HG03196 (cell line): Measurements from ENCODE around the gene ARPP21.
"Not testable (repeated sequence)": the region's sequence is repeated elsewhere in the genome, so short reads cannot be mapped to it uniquely, and the experiment has no call there.

Source experiments
- ATAC-seq: cut with Tn5 transposase; IDR thresholded peaks from one replicate; pipeline ENCODE4 v1.9.1; 2021; ENCODE audit not compliant: unreplicated experiment

ARPP21 gene

DNA sequence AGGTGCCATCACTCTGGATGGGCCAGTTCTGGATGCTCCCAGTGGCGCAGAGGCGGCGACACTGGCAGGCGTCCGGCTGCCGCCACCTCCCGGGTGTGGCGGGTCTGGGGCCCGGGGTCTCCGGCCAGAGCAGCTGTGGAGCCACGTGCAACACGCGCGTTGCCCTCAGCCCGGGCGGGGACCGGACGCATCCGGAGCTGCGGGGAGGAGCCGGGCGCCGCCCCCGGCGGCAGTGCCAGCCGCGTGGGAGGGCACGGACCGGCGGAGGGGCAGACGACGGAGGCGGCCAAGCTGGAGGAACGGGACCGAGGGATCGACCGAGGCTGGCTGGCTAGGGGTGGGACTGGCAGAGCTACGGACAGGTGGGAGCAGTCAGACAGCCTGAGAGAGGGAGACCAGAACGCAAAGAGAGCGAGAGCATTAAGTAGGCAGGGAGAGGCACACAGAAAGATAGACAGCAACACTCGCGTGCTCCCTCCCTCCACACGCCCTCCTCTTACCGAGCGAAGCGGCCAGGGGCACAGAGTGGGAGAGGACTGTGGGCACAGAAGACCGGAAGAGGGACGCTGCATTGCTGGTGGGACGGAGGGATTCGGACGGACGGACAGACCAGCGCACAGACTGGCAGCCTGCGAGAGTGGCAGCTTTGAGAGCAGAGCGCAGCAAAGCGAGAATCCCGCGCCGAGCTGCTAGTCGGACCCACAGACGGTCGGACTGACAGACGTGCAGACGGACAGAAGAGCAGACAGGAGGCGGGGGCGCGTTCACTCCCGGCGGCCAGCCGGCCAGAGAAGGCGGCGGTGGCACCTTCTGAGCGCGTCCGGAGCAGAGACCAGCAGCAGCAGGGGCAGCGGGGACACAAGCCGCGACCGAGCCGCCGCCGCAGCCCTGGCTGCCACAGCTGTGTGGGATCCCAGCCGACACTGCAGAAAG is at the start of gene ARPP21:
Gene ARPP21 (plus strand): TSS at position 272 of the 933 bp plus-strand sequence. CDS start 42,227 bp downstream, outside the sequence.
- no peak for ATAC-seq

DNA sequence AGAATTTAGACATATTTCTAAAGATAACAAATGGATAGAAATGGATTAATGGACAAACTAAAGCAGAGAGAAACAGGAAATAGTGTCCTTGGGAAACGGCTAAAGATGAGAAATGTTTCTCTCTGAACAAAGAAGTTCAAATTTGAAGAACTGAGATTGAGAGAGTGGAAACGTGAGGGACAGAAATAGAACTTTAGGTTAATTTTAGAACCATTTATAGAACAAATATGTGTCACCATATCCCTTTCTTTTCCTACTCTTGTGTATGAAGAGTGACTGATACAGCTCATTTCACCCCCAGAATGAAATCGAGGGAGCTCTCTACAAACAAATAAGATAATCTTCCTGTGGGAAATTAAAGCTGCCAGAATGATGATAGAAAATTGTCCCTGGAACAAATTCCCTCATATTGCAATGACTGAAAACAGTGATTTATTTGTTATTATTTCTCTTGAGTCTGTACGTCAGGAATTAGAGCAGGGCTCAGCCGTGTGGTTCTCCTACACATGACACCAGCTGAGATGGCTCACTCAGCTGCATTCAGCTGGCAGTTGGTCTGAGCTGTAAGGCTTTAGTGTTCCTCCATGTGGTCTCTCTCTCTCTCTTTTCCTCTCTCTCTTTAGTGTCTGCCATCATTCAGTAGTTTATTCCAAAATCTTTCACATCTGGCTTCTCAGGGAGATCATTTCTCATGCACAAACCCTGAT is 46.6 kb upstream of the ARPP21 start:
- no peak for ATAC-seq

DNA sequence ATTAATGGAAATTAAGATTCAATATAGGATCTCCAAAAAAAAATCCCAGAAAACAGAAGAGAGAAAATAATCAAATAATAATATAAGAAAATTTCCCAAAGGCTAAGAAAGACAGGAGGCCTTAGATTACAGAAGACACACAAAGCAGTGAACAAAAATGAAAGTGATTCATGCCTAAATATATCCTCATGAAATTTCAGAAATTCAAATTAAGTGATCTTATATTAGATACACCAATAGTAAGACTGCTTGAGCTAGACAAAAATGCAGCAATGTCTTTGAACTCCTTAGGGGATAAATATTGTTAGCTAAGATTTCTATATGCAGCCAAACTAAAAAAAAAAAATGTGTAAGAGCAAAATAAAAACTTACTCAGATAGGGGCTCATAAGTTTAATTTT is 44.6 kb upstream of the ARPP21 start:
- ATAC-seq: no peak

DNA sequence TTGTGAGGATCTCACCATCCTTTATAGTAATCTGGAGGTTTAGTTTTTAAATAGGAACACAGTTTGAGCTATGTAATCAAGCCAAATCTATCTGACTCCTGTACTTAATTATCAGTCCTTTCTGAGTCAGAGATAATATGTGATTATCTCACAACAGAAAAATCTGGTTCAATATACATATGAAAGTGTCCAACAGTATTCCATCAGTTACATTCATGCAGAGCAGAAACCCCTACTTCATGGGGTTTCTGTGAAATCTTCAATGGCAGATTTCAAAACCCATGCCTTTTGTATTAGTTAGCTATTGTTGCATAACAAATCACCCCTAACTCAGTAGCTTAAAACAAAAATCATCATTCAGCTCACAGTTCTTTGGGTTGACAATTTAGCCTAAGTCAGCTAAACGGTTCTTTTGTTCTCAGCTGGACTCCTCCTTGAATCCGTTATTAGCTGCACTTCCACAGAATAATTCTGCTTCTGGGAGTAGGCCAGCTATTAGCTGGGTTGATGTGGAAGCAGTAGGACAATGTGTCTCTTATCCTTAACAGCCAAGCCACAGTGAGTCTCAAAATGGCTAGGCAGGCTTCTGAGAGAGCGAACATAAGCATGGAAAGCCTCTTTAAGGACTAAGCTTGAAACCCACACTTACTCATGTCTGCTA is 42.9 kb upstream of the ARPP21 start:
- no peak for ATAC-seq

DNA sequence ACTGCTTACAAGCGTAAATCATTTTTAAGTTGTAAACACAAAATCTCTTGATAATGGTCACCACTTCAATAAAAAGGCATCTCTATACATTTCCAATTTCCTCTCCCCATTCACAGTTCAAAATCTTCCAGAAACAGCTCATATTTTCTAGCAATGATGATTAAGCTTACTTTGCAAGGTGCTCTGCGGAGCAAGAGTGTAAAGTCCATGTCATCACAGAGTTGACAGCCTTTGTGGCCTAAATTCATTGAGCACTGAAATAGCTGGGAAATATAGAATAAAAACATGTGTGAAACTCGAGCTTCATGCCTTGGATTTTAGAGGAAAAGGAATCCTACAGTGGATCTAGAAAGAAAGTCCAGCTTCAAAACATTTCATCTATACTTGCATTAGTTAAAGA is 41.8 kb upstream of the ARPP21 start:
- no peak for ATAC-seq

DNA sequence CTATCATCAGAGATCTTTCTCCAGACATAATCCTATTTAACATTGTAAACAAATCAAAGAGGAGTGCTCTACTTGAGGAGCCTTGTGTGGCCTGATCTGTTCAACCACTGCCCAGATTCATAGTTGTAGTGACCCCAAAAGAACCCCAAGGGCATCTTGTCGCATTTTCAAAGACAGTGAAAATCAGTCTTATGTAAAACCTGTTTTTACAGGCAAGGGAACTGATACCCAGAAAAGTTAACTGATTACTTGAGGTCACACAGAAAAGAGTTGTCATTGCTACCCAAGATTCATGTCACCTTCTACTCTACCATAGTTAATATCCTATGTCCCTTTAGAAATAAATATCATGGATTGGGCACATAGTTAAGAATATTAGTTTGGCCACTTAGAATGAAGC is 40.5 kb upstream of the ARPP21 start:
- ATAC-seq: no peak

DNA sequence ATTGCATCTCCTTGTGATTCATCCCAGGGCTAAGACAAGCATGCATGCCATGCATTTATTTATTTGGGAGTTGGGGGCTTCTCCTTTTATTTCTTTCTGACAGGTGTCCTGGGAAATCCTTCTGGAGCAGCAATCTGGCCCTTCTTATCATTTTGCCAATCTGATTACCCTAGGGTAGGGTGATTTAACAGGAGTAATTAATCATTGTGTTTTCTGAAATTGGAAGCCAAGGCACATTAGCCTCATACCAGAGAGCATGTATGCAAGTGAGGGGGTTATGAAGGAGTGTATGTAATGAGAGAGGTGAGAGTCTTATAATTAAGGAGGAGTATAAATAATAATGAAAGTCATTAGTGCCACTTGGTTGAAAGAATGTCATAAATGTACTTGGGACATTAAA is 37.4 kb upstream of the ARPP21 start:
- ATAC-seq: no peak

DNA sequence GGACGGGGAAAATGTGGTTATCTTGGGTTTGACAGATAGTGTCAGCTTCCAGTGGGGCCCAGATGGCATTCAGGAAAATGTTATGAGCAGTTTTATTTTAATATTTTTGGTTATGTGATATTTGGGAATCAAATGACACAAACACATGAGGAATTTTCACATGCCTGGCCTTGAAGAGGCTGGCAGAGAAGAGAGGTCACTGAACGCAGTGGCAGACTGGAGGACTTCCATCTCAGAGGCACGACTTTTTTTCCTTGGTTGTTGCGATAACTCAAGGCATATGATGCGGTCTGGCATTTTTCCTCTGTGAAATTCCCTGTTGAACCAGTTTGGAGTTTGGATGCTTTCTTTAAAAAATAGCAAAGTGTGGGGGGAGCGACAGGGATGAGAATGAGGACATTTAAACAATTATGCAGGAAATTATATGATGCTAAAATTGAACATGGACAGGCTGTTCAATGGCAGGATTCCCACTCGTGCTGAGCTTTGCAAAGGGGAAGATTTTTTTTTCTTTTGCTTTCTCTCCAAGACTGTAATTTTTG is 36.9 kb upstream of the ARPP21 start:
- ATAC-seq: no peak

DNA sequence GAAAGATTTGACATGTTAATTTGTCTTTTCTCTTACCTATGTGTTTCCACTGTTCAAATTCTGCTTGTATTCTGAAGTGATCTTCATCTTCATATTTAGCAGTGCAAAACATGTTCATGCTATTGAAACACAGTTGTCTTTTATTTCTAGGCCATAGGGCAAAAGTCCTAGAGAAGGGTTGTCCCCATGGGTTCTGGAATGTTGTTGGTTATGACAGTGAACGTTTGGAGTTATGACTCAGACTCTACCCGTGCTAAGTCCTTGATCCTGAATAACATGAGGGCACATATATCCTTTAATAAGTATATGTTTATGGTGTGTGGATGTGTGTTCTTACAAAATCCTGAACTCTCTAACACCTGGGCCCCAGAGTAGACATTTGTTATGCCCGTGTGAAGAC is 23.0 kb upstream of the ARPP21 start:
- ATAC-seq: no peak

DNA sequence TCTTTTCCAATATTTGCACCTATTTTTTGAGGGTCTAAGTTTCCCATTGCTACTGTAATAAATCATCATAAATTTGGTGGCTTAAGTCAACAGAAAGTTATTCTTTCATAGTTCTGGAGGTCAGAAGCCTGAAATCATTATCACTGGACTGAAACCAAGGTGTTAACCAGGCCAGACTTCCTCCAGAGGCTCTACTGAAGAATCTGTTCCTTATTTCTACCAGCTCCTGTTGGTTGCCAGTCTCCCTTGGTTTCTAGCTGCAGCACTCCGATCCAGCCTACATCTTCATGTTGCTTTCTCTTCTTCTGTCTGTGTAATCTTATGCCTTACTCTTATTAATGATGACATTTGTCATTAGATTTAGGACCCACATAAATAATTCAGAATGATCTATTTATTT is 22.0 kb upstream of the ARPP21 start:
- no peak for ATAC-seq

DNA sequence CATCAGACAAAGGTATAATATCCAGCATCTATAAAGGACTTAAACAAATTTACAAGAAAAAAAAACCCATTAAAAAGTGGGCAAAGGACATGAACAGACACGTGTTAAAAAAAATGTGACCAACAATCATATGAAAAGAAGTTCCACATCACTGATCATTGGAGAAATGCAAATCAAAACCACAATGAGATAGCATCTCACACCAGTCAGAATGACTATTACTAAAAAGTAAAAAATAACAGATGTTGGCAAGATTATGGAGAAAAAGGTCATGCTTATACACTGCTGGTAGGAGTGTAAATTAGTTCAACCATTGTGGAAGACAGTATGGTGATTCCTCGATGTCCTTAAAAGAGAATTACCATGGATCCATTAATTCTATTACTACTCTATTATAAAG is 19.1 kb upstream of the ARPP21 start:
- ATAC-seq: not testable (repeated sequence)

DNA sequence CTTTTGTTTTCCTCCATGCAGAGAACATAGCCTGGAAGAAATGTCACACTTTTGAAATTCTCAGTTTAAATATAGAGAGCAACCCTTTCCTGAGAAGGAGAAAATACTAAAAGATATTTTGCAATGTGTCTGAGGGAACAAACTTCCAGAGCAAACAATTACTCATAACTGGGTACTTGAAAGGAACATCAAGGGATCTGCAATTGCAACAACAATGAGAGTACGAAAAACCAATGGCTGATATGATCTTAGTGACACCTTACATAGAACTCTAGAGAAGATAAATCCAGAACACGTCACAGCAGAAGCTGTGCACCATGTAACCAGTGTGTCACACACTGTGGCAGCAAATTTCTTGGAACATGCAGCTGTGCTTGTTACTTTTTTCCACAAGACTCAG is 14.6 kb upstream of the ARPP21 start:
- ATAC-seq: no peak

DNA sequence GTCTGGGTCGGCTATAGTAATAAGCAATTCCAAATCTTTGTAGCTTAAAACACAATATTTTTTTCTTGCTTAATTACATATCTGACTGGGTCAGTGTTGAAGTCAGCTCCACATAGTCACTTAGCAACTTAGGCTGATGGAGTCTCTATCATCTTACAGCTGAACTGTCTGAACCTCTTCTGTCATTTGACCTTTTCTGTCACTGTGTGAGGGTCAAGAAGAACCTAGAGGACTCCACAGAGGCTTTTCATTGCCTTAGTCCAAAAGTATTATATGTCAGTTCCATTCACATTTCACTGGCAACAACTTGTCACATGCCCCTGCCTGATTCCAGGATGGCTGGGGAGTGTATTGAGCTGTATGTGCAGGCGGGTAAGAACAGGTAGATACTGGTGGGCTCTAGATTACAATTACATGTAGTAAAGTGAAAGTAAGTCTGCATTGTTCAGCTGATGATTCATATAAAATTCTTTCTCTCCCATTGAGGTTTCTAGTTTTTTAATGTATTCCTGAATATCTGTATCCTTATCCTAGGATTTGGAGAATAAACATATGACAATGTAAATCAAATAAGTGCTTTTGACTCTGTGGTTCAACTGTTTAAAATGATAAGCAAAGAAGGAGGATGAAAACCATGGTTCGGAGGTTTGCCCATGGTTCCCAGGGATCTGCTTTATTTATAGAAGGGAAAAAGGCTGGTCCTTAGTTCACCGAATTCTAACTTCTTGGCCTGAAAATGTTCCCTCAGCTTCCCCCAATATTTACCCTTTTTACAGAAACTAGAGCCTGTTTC is 5.8 kb upstream of the ARPP21 start:
- no peak for ATAC-seq

DNA sequence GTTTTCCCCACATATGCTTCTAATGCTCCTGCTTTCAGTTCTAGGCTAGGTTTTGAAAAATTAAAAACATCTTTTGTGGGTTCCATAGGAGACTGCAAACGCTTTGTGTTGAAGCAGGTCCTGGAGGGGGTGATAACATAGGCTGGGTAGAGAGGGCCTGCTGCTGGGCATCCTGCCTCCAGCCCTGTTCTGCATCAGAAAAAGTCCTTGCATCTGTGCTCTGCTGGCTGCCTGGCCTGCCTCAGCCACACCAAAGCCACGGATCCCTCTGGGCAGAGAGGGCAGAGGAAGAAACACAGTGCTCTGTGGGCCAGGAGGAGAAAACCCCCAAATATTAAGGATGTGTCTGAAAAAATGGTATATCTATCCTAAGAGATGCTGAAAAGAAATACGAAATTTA is 3.9 kb upstream of the ARPP21 start:
- no peak for ATAC-seq

DNA sequence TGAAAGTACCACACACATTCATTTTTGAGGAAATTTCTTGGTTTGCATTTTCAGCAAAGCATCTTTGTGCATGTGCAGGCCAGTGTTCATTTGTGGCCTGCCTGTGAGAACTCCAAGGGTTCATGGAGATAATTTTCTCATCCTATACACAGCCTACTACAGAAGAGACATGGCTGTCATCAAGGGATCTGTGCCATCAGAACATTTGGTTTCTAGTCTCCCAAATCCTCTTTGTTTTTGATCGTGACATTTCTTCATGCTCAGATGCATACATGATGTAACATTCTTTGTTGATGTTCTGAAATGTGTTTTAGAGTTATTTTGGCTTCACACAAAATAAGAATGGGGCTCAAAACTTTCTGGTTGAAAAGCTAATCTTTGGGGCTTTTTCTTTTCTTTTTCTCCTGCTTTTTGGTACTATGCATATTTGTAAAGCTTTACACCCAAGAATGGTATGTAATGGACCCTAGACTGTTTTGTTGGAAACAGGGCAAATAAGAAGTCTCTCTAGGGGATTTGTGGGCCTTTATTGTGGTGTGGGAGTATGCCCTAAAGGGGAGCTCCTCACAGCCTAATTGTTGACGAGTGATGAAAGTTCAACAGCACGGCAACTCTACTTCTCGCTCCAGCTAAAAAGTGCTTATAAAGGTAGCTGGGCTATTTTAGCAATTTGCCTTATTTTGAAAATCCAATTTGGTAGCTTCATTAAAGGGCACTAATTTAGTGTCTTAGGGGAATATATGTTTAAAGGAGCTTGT is 3.2 kb upstream of the ARPP21 start:
- no peak for ATAC-seq

DNA sequence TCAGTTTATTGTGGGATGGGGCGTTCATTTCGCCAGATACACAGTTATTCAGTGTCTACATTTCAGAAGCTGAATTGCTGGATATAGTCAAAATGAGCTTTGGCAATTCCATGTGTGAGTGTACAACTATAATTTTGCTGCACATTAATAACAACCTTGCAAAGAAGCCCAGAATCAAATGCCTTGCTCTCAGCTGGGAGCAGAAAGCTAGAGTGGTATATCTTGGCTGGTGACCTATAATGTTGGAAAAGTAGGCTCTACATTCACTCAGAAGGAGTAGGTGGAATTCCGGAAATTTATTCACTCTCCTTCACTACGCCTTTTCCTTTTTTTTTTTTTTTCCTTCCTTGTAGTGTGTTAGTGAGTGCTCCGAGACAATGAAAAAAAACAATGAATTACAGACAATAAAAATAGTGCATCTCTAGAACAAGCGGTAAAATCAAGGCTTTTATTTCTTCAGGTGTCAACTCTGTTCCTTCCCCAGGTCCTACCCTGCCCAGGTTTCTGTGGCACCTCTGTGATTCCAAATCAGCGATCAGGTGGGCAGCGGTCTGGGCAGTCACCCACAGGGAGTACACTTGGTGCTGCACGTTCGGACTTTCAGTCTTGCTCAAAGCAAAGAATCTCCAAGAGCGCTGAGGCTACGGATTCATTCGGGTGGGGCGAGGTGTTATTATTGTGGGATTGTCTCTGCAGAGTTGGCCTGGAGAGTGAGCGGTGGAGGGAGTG is 910 bp upstream of the ARPP21 start:
- no peak for ATAC-seq

DNA sequence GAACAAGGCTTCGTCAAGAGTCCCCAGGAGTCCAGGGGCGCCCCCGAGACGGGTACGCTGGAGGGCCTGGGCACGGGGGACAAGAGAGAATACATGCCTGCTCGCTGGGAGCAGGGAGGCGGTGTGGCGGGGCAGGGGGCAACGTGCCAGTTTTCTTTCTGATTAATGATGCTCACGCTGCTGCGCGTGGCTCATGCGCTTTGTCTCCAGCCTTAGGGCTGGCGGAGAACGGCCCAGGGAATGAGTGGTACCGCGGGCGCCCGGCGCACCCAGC is 408 bp upstream of the ARPP21 start:
- ATAC-seq: no peak

DNA sequence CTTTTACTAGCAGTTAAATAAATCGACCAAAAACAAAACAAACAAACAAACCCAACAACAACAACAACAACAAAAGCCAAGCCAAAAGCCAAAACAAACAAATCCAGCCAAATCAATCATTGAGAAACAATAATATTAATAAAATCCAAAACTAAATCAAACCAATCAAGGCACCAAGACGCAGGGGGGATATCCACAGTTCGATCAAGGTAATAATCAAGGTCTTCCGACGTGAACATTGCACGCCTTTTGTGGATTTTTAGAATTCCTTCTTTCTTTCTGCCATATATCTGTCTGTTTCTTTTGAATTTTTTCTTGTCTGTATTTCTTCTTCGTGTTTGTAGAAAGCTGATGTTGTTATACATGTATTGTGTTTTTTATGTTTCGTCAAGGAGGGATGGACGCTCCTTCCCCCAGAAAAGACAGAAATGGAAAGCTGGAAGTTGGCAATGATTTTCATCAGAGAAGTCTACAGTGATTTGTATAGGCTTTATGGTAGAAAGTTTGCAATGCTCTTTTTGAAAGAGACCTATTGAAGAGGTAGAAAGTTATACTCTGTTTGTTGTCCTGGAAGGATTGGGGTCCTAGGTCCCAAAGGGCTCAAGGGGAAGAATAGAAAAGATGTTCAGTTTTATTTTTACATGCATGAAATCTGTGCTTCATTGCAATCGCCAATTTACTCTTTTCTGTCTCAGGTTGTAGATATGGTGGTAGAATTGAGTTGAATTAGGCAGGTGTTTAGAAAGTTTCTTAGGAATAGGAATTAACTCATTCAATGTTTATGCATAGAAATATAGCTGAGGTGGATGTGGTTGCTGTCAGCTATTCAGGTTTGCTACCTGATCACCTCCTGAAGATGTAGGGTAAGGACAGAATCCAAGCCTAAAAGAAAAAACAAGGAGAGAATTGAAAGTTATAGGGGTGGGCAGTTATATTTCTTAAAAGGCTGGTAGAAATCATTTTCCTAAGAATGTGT is 1.2 kb downstream of the ARPP21 start:
- ATAC-seq: no peak
